ENCODE results near the gene TRAF7.

The TRAF7 gene

GRCh38 chr16:2165861-2166260, 10.3 kb downstream of the TRAF7 start:
- peaks cover 55% of the 10 kb centered on the region in 2 donors for H3K4me1 ChIP-seq (ENCODE audit: control insufficient read depth in 1 of 2, insufficient read depth in 2 of 2, low read length in 2 of 2)
- H3K9me3 ChIP-seq (ENCODE audit: control insufficient read depth in 1 of 2, low read length in 2 of 2): no peaks in the 10 kb centered on the region
- peaks cover 7 to 29% of the 10 kb centered on the region in 2 donors for H3K36me3 ChIP-seq (ENCODE audit: control insufficient read depth in 1 of 2, insufficient read depth in 2 of 2, low read length in 2 of 2)
- H3K27me3 ChIP-seq (ENCODE audit: control insufficient read depth in 1 of 2, insufficient read depth in 2 of 2, low read length in 2 of 2): no peaks in the 10 kb centered on the region
- H3K27ac ChIP-seq (ENCODE audit: low read depth, low read length): no peak overlapping the region
- H3K4me3 ChIP-seq (ENCODE audit: low read depth in 1 of 2, low read length in 2 of 2): no peak overlapping the region
- no peak overlapping the region for H3K9ac ChIP-seq (ENCODE audit: low read depth in 1 of 2, low read length in 2 of 2)

- Histone ChIP-seq H3K4me3 (ENCODE audit: low read depth in 1 of 2, low read length in 2 of 2) (peak overlapping the region in 1 of 2 donors; percentile 10), H3K9ac (ENCODE audit: low read depth in 1 of 2, low read length in 2 of 2) (peak overlapping the region in 1 of 2 donors; percentile 38), H3K27me3 (ENCODE audit: control insufficient read depth in 1 of 2, insufficient read depth in 2 of 2, low read length in 2 of 2) (no peaks in the 10 kb centered on the region), H3K9me3 (ENCODE audit: control insufficient read depth in 1 of 2, low read length in 2 of 2) (no peaks in the 10 kb centered on the region), H3K27ac (ENCODE audit: low read depth, low read length) (no peak overlapping the region), H3K4me1 (ENCODE audit: control insufficient read depth in 1 of 2, insufficient read depth in 2 of 2, low read length in 2 of 2) (peaks cover 53 to 55% of the 10 kb centered on the region in 2 donors), H3K36me3 (ENCODE audit: control insufficient read depth in 1 of 2, insufficient read depth in 2 of 2, low read length in 2 of 2) (peaks cover 7 to 34% of the 10 kb centered on the region in 2 donors)
These were observed 10.9 kb downstream of the TRAF7 start for GRCh38 chr16:2166263-2167067.

- Histone ChIP-seq H3K27ac (ENCODE audit: low read depth, low read length) (no peak overlapping the region), H3K36me3 (ENCODE audit: control insufficient read depth in 1 of 2, insufficient read depth in 2 of 2, low read length in 2 of 2) (peaks cover 7 to 40% of the 10 kb centered on the region in 2 donors), H3K9me3 (ENCODE audit: control insufficient read depth in 1 of 2, low read length in 2 of 2) (no peaks in the 10 kb centered on the region), H3K27me3 (ENCODE audit: control insufficient read depth in 1 of 2, insufficient read depth in 2 of 2, low read length in 2 of 2) (no peaks in the 10 kb centered on the region), H3K4me3 (ENCODE audit: low read depth in 1 of 2, low read length in 2 of 2) (peak overlapping the region in 1 of 2 donors; percentile 10), H3K4me1 (ENCODE audit: control insufficient read depth in 1 of 2, insufficient read depth in 2 of 2, low read length in 2 of 2) (peaks cover 53 to 55% of the 10 kb centered on the region in 2 donors), H3K9ac (ENCODE audit: low read depth in 1 of 2, low read length in 2 of 2) (peak overlapping the region in 1 of 2 donors; percentile 51)
These were observed 11.6 kb downstream of the TRAF7 start for GRCh38 chr16:2167068-2167638.

- Histone ChIP-seq H3K27ac (ENCODE audit: low read depth, low read length) (no peak overlapping the region), H3K9me3 (ENCODE audit: control insufficient read depth in 1 of 2, low read length in 2 of 2) (no peaks in the 10 kb centered on the region), H3K4me1 (ENCODE audit: control insufficient read depth in 1 of 2, insufficient read depth in 2 of 2, low read length in 2 of 2) (peaks cover 35 to 38% of the 10 kb centered on the region in 2 donors), H3K9ac (ENCODE audit: low read depth in 1 of 2, low read length in 2 of 2) (no peak overlapping the region), H3K36me3 (ENCODE audit: control insufficient read depth in 1 of 2, insufficient read depth in 2 of 2, low read length in 2 of 2) (peaks cover 19 to 62% of the 10 kb centered on the region in 2 donors), H3K4me3 (ENCODE audit: low read depth in 1 of 2, low read length in 2 of 2) (no peak overlapping the region), H3K27me3 (ENCODE audit: control insufficient read depth in 1 of 2, insufficient read depth in 2 of 2, low read length in 2 of 2) (no peaks in the 10 kb centered on the region)
These were observed 14.5 kb downstream of the TRAF7 start for GRCh38 chr16:2170080-2170479.

- Histone ChIP-seq H3K4me1 (ENCODE audit: control insufficient read depth in 1 of 2, insufficient read depth in 2 of 2, low read length in 2 of 2) (peaks cover 31 to 34% of the 10 kb centered on the region in 2 donors), H3K27me3 (ENCODE audit: control insufficient read depth in 1 of 2, insufficient read depth in 2 of 2, low read length in 2 of 2) (no peaks in the 10 kb centered on the region), H3K36me3 (ENCODE audit: control insufficient read depth in 1 of 2, insufficient read depth in 2 of 2, low read length in 2 of 2) (peaks cover 26 to 65% of the 10 kb centered on the region in 2 donors), H3K9me3 (ENCODE audit: control insufficient read depth in 1 of 2, low read length in 2 of 2) (no peaks in the 10 kb centered on the region), H3K27ac (ENCODE audit: low read depth, low read length) (no peak overlapping the region), H3K9ac (ENCODE audit: low read depth in 1 of 2, low read length in 2 of 2) (no peak overlapping the region), H3K4me3 (ENCODE audit: low read depth in 1 of 2, low read length in 2 of 2) (no peak overlapping the region)
These were observed 15.2 kb downstream of the TRAF7 start for GRCh38 chr16:2170587-2171435.

GRCh38 chr16:2171601-2172178, 16.1 kb downstream of the TRAF7 start:
- H3K27me3 ChIP-seq (ENCODE audit: control insufficient read depth in 1 of 2, insufficient read depth in 2 of 2, low read length in 2 of 2): no peaks in the 10 kb centered on the region
- no peak overlapping the region for H3K27ac ChIP-seq (ENCODE audit: low read depth, low read length)
- no peak overlapping the region for H3K9ac ChIP-seq (ENCODE audit: low read depth in 1 of 2, low read length in 2 of 2)
- peaks cover 22 to 26% of the 10 kb centered on the region in 2 donors for H3K4me1 ChIP-seq (ENCODE audit: control insufficient read depth in 1 of 2, insufficient read depth in 2 of 2, low read length in 2 of 2)
- H3K4me3 ChIP-seq (ENCODE audit: low read depth in 1 of 2, low read length in 2 of 2): no peak overlapping the region
- H3K36me3 ChIP-seq (ENCODE audit: control insufficient read depth in 1 of 2, insufficient read depth in 2 of 2, low read length in 2 of 2): peaks cover 27 to 64% of the 10 kb centered on the region in 2 donors
- H3K9me3 ChIP-seq (ENCODE audit: control insufficient read depth in 1 of 2, low read length in 2 of 2): no peaks in the 10 kb centered on the region

GRCh38 chr16:2172688-2173335, 17.2 kb downstream of the TRAF7 start:
- Histone ChIP-seq H3K27ac (ENCODE audit: low read depth, low read length) (no peak overlapping the region), H3K36me3 (ENCODE audit: control insufficient read depth in 1 of 2, insufficient read depth in 2 of 2, low read length in 2 of 2) (peaks cover 30 to 68% of the 10 kb centered on the region in 2 donors)

GRCh38 chr16:2173366-2173765, 17.8 kb downstream of the TRAF7 start:
- Histone ChIP-seq H3K4me1 (ENCODE audit: control insufficient read depth in 1 of 2, insufficient read depth in 2 of 2, low read length in 2 of 2) (peaks cover 9 to 11% of the 10 kb centered on the region in 2 donors), H3K4me3 (ENCODE audit: low read depth in 1 of 2, low read length in 2 of 2) (no peak overlapping the region), H3K9ac (ENCODE audit: low read depth in 1 of 2, low read length in 2 of 2) (no peak overlapping the region), H3K36me3 (ENCODE audit: control insufficient read depth in 1 of 2, insufficient read depth in 2 of 2, low read length in 2 of 2) (peaks cover 25 to 62% of the 10 kb centered on the region in 2 donors), H3K27me3 (ENCODE audit: control insufficient read depth in 1 of 2, insufficient read depth in 2 of 2, low read length in 2 of 2) (no peaks in the 10 kb centered on the region), H3K9me3 (ENCODE audit: control insufficient read depth in 1 of 2, low read length in 2 of 2) (no peaks in the 10 kb centered on the region), H3K27ac (ENCODE audit: low read depth, low read length) (no peak overlapping the region)

More at GRCh38 chr16:2172688-2173335, 17.2 kb downstream of the TRAF7 start:
- Histone ChIP-seq H3K4me1 (ENCODE audit: control insufficient read depth in 1 of 2, insufficient read depth in 2 of 2, low read length in 2 of 2) (peaks cover 12 to 14% of the 10 kb centered on the region in 2 donors), H3K9ac (ENCODE audit: low read depth in 1 of 2, low read length in 2 of 2) (no peak overlapping the region), H3K9me3 (ENCODE audit: control insufficient read depth in 1 of 2, low read length in 2 of 2) (no peaks in the 10 kb centered on the region), H3K4me3 (ENCODE audit: low read depth in 1 of 2, low read length in 2 of 2) (no peak overlapping the region), H3K27me3 (ENCODE audit: control insufficient read depth in 1 of 2, insufficient read depth in 2 of 2, low read length in 2 of 2) (no peaks in the 10 kb centered on the region)

GRCh38 chr16:2173916-2174315, 18.3 kb downstream of the TRAF7 start:
- no peak overlapping the region for H3K9ac ChIP-seq (ENCODE audit: low read depth in 1 of 2, low read length in 2 of 2)
- peaks cover 25 to 60% of the 10 kb centered on the region in 2 donors for H3K36me3 ChIP-seq (ENCODE audit: control insufficient read depth in 1 of 2, insufficient read depth in 2 of 2, low read length in 2 of 2)
- H3K27me3 ChIP-seq (ENCODE audit: control insufficient read depth in 1 of 2, insufficient read depth in 2 of 2, low read length in 2 of 2): no peaks in the 10 kb centered on the region
- no peak overlapping the region for H3K4me3 ChIP-seq (ENCODE audit: low read depth in 1 of 2, low read length in 2 of 2)
- H3K27ac ChIP-seq (ENCODE audit: low read depth, low read length): no peak overlapping the region
- H3K9me3 ChIP-seq (ENCODE audit: control insufficient read depth in 1 of 2, low read length in 2 of 2): no peaks in the 10 kb centered on the region
- H3K4me1 ChIP-seq (ENCODE audit: control insufficient read depth in 1 of 2, insufficient read depth in 2 of 2, low read length in 2 of 2): peaks cover 9 to 11% of the 10 kb centered on the region in 2 donors

Data from duodenal mucosa (tissue), 2 donors.